GM23338 (cell line): Measurements from ENCODE around the gene SIDT2. TPM values are rescaled to one million over a fixed set of nuclear protein-coding genes. Genes with fewer than 3 reads are reported as not detected.

Experiments
- ATAC-seq: fragments of 200-7000 bp; cut with Tn5 transposase; 3 replicates; pipeline ENCODE4 v1.9.1; 2020
- DNase-seq: peaks from one replicate; pipeline ENCODE4 v3.0.0-alpha.2; 2015; ENCODE audit warnings: low spot score
- H2AFZ ChIP-seq: fragments of 200-600 bp; sonication (generic); 2 replicates; pipeline ENCODE4 v1.8.0; 2016; ENCODE audit warnings: antibody characterized with exemption, mild to moderate bottlenecking, moderate library complexity
- H3F3A ChIP-seq: fragments of 200-600 bp; sonication (generic); replicated peaks from 2 replicates; pipeline ENCODE4 v1.8.0; 2017; ENCODE audit warnings: antibody characterized with exemption, mixed run types, low read depth
- H3K27ac ChIP-seq: fragments of 200-600 bp; sonication (generic); 2 replicates; pipeline ENCODE4 v1.6.1; 2016; ENCODE audit warnings: low read depth
- H3K27me3 ChIP-seq: fragments of 200-600 bp; sonication (generic); 2 replicates; pipeline ENCODE4 v1.8.0; 2016; ENCODE audit warnings: mild to moderate bottlenecking, mixed run types, moderate library complexity; ENCODE audit not compliant: insufficient read depth
- H3K36me3 ChIP-seq: fragments of 200-600 bp; sonication (generic); 2 replicates; pipeline ENCODE4 v1.8.0; 2016; ENCODE audit warnings: mild to moderate bottlenecking; ENCODE audit not compliant: insufficient read depth
- H3K4me1 ChIP-seq: fragments of 200-600 bp; sonication (generic); 2 replicates; pipeline ENCODE4 v1.8.0; 2016; ENCODE audit warnings: mild to moderate bottlenecking, moderate library complexity; ENCODE audit not compliant: insufficient read depth
- H3K4me2 ChIP-seq: fragments of 200-600 bp; sonication (generic); 2 replicates; pipeline ENCODE4 v1.7.1; 2017; ENCODE audit warnings: mixed run types
- H3K4me3 ChIP-seq: fragments of 200-600 bp; sonication (generic); 2 replicates; pipeline ENCODE4 v1.6.1; 2016; ENCODE audit warnings: mixed run types
- H3K79me2 ChIP-seq: fragments of 200-600 bp; sonication (generic); replicated peaks from 2 replicates; pipeline ENCODE4 v1.8.0; 2017; ENCODE audit warnings: mild to moderate bottlenecking; ENCODE audit not compliant: insufficient read depth
- H3K9me2 ChIP-seq: fragments of 200-600 bp; sonication (generic); 2 replicates; pipeline ENCODE4 v1.8.0; 2017; ENCODE audit not compliant: insufficient read depth
- H4K20me1 ChIP-seq: fragments of 200-600 bp; sonication (generic); replicated peaks from 2 replicates; pipeline ENCODE4 v1.8.0; 2017; ENCODE audit warnings: mild to moderate bottlenecking; ENCODE audit not compliant: insufficient read depth
- H3K27ac Mint-ChIP-seq: 2 replicates; pipeline ENCODE4 v1.8.0; 2020; ENCODE audit warnings: inconsistent platforms, mild to moderate bottlenecking, moderate library complexity, mixed read lengths
- H3K27me3 Mint-ChIP-seq: 3 replicates; pipeline ENCODE4 v1.8.0; 2022; ENCODE audit warnings: low read depth, mild to moderate bottlenecking, moderate library complexity, mixed read lengths, inconsistent platforms; ENCODE audit not compliant: insufficient read depth, poor library complexity
- H3K36me3 Mint-ChIP-seq: 3 replicates; pipeline ENCODE4 v1.8.0; 2021; ENCODE audit warnings: low read depth, mild to moderate bottlenecking, inconsistent platforms, moderate library complexity, mixed read lengths
- H3K4me1 Mint-ChIP-seq: 3 replicates; pipeline ENCODE4 v1.8.0; 2020; ENCODE audit warnings: mild to moderate bottlenecking, inconsistent platforms, mixed read lengths
- H3K4me3 Mint-ChIP-seq: 3 replicates; pipeline ENCODE4 v1.8.0; 2021; ENCODE audit warnings: moderate library complexity, mild to moderate bottlenecking, inconsistent platforms, mixed read lengths
- H3K9me3 Mint-ChIP-seq: 3 replicates; pipeline ENCODE4 v1.8.0; 2020; ENCODE audit warnings: moderate library complexity, mild to moderate bottlenecking, inconsistent platforms, mixed read lengths
- CREB1 ChIP-seq: fragments of 250-450 bp; sonication (Bioruptor Pico); IDR thresholded peaks from 2 replicates; pipeline ENCODE4 v1.5.0; 2020; ENCODE audit warnings: low read depth, mild to moderate bottlenecking, moderate library complexity
- CTCF ChIP-seq, 2 experiments: fragments of 200-600 bp in 1 of 2; sonication (generic) in 1 of 2; conservative IDR thresholded peaks; 2 replicates each; pipeline versions ENCODE4 v1.5.1 to v1.6.1; 2016 to 2017; ENCODE audit warnings: antibody characterized with exemption in 2 of 2, low read depth in 2 of 2, mild to moderate bottlenecking in 2 of 2, moderate library complexity in 1 of 2
- EZH2 ChIP-seq: fragments of 200-600 bp; sonication (generic); IDR thresholded peaks from one replicate; pipeline ENCODE4 v1.8.0; 2017; ENCODE audit warnings: antibody characterized with exemption, mild to moderate bottlenecking, low read depth; ENCODE audit not compliant: unreplicated experiment
- REST ChIP-seq: IDR thresholded peaks from one replicate; pipeline ENCODE4 v1.6.1; 2018; ENCODE audit warnings: antibody characterized with exemption; ENCODE audit not compliant: unreplicated experiment
- polyA plus RNA-seq: library from polyadenylated mRNA; unstranded; fragments of >200 nt; fragmentation: Nextera tagmentation; extraction: Ambion mirVana; gene quantifications from 2 replicates; pipeline ENCODE4 v1.2.1, GENCODE V29; 2016
- total RNA-seq: library from RNA; depleted of rRNA; stranded (reverse); fragments of >200 nt; shearing (Covaris generic); gene quantifications from 2 replicates; pipeline ENCODE4 v1.2.3, GENCODE V29; 2014

SIDT2 gene
- total and polyA plus RNA-seq, 2 experiments from 2014 or later, result 7.5 to 12.1 TPM

GRCh38 chr11:117222991-117223740 is 44.6 kb downstream of the SIDT2 start:
- Mint-ChIP-seq H3K4me1 (peaks cover 8% of the 10 kb centered on the region), H3K36me3 (peaks cover 32% of the 10 kb centered on the region), H3K27me3 (peaks cover 13% of the 10 kb centered on the region), H3K27ac (no peak overlapping the region; the same call in 1 of the 2 replicates), H3K9me3 (no peaks in the 10 kb centered on the region), H3K4me3 (no peak overlapping the region)
- no peak for DNase-seq
- H3K4me2 ChIP-seq, result no peak overlapping the region
- H3K27ac ChIP-seq, result no peak overlapping the region
- H2AFZ ChIP-seq, result no peak overlapping the region
- no peak for ATAC-seq
- no peaks in the 10 kb centered on the region for H3K36me3 ChIP-seq
- no peak for TF ChIP-seq CTCF (conservative IDR thresholded peaks at IDR 0.05; ENCODE audit: low read depth in 2 of 2)
- no peak for TF ChIP-seq EZH2
- H4K20me1 ChIP-seq, result 0 out of 2 replicates have a peak, but pooled peaks cover 4% of the 10 kb centered on the region
- no peaks in the 10 kb centered on the region for H3K79me2 ChIP-seq
- no peaks in the 10 kb centered on the region for H3K27me3 ChIP-seq
- no peaks in the 10 kb centered on the region for H3K4me1 ChIP-seq
- no peak overlapping the region for H3K4me3 ChIP-seq
- H3K9me2 ChIP-seq, result no peaks in the 10 kb centered on the region
- H3F3A ChIP-seq, result peaks cover 7% of the 10 kb centered on the region; the same call in 1 of the 2 replicates

GRCh38 chr11:117223741-117224689 is 45.5 kb downstream of the SIDT2 start:
- no peak for DNase-seq
- Mint-ChIP-seq H3K9me3 (no peaks in the 10 kb centered on the region), H3K27me3 (peaks cover 12% of the 10 kb centered on the region), H3K27ac (no peak overlapping the region), H3K36me3 (peaks cover 29% of the 10 kb centered on the region), H3K4me3 (no peak overlapping the region), H3K4me1 (peaks cover 8% of the 10 kb centered on the region)
- Histone ChIP-seq H2AFZ (no peak overlapping the region), H3K4me3 (no peak overlapping the region), H4K20me1 (0 out of 2 replicates have a peak, but pooled peaks cover 4% of the 10 kb centered on the region), H3K27me3 (no peaks in the 10 kb centered on the region), H3K4me2 (no peak overlapping the region), H3K4me1 (no peaks in the 10 kb centered on the region), H3K79me2 (no peaks in the 10 kb centered on the region), H3K27ac (no peak overlapping the region), H3K9me2 (no peaks in the 10 kb centered on the region), H3F3A (peaks cover 7% of the 10 kb centered on the region; the same call in 1 of the 2 replicates), H3K36me3 (no peaks in the 10 kb centered on the region)
- no peak for ATAC-seq
- TF ChIP-seq REST, result no peak
- TF ChIP-seq CTCF (conservative IDR thresholded peaks at IDR 0.05; ENCODE audit: low read depth in 2 of 2), result no peak
- no peak for TF ChIP-seq CREB1 (CRISPR knock-in tag)
- TF ChIP-seq EZH2, result no peak
